H9 (cell line): ENCODE data around the gene CTNND1. TPM values are rescaled to one million over a fixed set of nuclear protein-coding genes. Genes with fewer than 3 reads are reported as not detected.
A peak's percentile ranks its signal among the peaks of the same experiment; 100 is the strongest.

ENCODE experiments used
- DNase-seq: peaks from one replicate; pipeline ENCODE4 v3.0.0-alpha.2; 2017
- H2AFZ ChIP-seq: one replicate; pipeline ENCODE4 v1.6.1; 2013; ENCODE audit warnings: mild to moderate bottlenecking, low read length, control low read depth, moderate library complexity
- H2AK5ac ChIP-seq: 2 replicates; pipeline ENCODE4 v1.6.1; 2013; ENCODE audit warnings: low read length, control low read depth, mixed read lengths; ENCODE audit not compliant: insufficient read length
- H2BK120ac ChIP-seq: one replicate; pipeline ENCODE4 v1.6.1; 2013; ENCODE audit warnings: low read depth, mild to moderate bottlenecking, low read length, control low read depth, inconsistent platforms; ENCODE audit not compliant: poor library complexity, severe bottlenecking
- H2BK12ac ChIP-seq: 2 replicates; pipeline ENCODE4 v1.6.1; 2013; ENCODE audit warnings: low read length, control low read depth, mixed read lengths, low read depth; ENCODE audit not compliant: insufficient read length
- H2BK15ac ChIP-seq: 2 replicates; pipeline ENCODE4 v1.6.1; 2013; ENCODE audit warnings: low read depth, low read length, control low read depth
- H2BK20ac ChIP-seq: one replicate; pipeline ENCODE4 v1.6.1; 2013; ENCODE audit warnings: low read depth, mild to moderate bottlenecking, low read length, control low read depth, inconsistent platforms; ENCODE audit not compliant: poor library complexity, severe bottlenecking
- H2BK5ac ChIP-seq: 2 replicates; pipeline ENCODE4 v1.6.1; 2013; ENCODE audit warnings: low read length, control low read depth, mixed read lengths; ENCODE audit not compliant: insufficient read length
- H3K14ac ChIP-seq: 2 replicates; pipeline ENCODE4 v1.6.1; 2013; ENCODE audit warnings: low read length, control low read depth; ENCODE audit not compliant: insufficient read depth
- H3K18ac ChIP-seq: 2 replicates; pipeline ENCODE4 v1.6.1; 2013; ENCODE audit warnings: low read depth, mild to moderate bottlenecking, mixed read lengths, low read length, control low read depth; ENCODE audit not compliant: insufficient read length
- H3K23ac ChIP-seq: 2 replicates; pipeline ENCODE4 v1.6.1; 2013; ENCODE audit warnings: low read length, control low read depth, mixed read lengths, low read depth; ENCODE audit not compliant: insufficient read length
- H3K23me2 ChIP-seq: 2 replicates; pipeline ENCODE4 v1.6.1; 2013; ENCODE audit warnings: low read depth, mild to moderate bottlenecking, mixed read lengths, low read length, control low read depth; ENCODE audit not compliant: insufficient read length, poor library complexity, severe bottlenecking
- H3K27ac ChIP-seq: 2 replicates; pipeline ENCODE4 v1.5.1; 2013; ENCODE audit warnings: low read length, control low read depth, mixed read lengths, low read depth; ENCODE audit not compliant: insufficient read length
- H3K27me3 ChIP-seq: 2 replicates; pipeline ENCODE4 v1.6.1; 2013; ENCODE audit warnings: low read length, control low read depth, inconsistent platforms; ENCODE audit not compliant: insufficient read depth
- H3K4ac ChIP-seq: 2 replicates; pipeline ENCODE4 v1.6.1; 2013; ENCODE audit warnings: low read depth, mild to moderate bottlenecking, control low read depth, inconsistent platforms, low read length, moderate library complexity
- H3K4me1 ChIP-seq: 2 replicates; pipeline ENCODE4 v1.6.1; 2013; ENCODE audit warnings: low read length, control low read depth, inconsistent platforms; ENCODE audit not compliant: insufficient read depth
- H3K4me2 ChIP-seq: 2 replicates; pipeline ENCODE4 v1.6.1; 2013; ENCODE audit warnings: low read length, control low read depth, mixed read lengths; ENCODE audit not compliant: insufficient read length, insufficient read depth
- H3K56ac ChIP-seq: 2 replicates; pipeline ENCODE4 v1.6.1; 2013; ENCODE audit warnings: low read depth, mild to moderate bottlenecking, mixed read lengths, low read length, control low read depth; ENCODE audit not compliant: insufficient read length
- H3K79me1 ChIP-seq: 2 replicates; pipeline ENCODE4 v1.6.1; 2013; ENCODE audit warnings: low read depth, mild to moderate bottlenecking, moderate library complexity, low read length, control low read depth, inconsistent platforms; ENCODE audit not compliant: insufficient read depth, poor library complexity, severe bottlenecking
- H3K79me2 ChIP-seq: 2 replicates; pipeline ENCODE4 v1.6.1; 2013; ENCODE audit warnings: low read length, control low read depth, inconsistent platforms; ENCODE audit not compliant: insufficient read depth
- H3K9ac ChIP-seq: 2 replicates; pipeline ENCODE4 v1.6.1; 2013; ENCODE audit warnings: low read length, control low read depth, mixed read lengths; ENCODE audit not compliant: insufficient read length; ENCODE audit errors: extremely low read depth
- H3K9me3 ChIP-seq: one replicate; pipeline ENCODE4 v1.6.1; 2013; ENCODE audit warnings: low read depth, low read length, inconsistent platforms; ENCODE audit not compliant: control insufficient read depth
- H3T11ph ChIP-seq: one replicate; pipeline ENCODE4 v1.6.1; 2013; ENCODE audit warnings: mild to moderate bottlenecking, low read length, control low read depth, inconsistent platforms
- H4K20me1 ChIP-seq: one replicate; pipeline ENCODE4 v1.6.1; 2013; ENCODE audit not compliant: control insufficient read depth, insufficient read length, insufficient read depth
- H4K5ac ChIP-seq: 2 replicates; pipeline ENCODE4 v1.6.1; 2013; ENCODE audit warnings: low read depth, mild to moderate bottlenecking, mixed read lengths, low read length, control low read depth; ENCODE audit not compliant: insufficient read length
- H4K8ac ChIP-seq: replicated peaks from 2 replicates; pipeline ENCODE4 v1.6.1; 2013; ENCODE audit warnings: low read length, control low read depth, mixed read lengths, low read depth; ENCODE audit not compliant: insufficient read length
- H4K91ac ChIP-seq: 2 replicates; pipeline ENCODE4 v1.6.1; 2013; ENCODE audit warnings: low read depth, mild to moderate bottlenecking, moderate library complexity, mixed read lengths, low read length, control low read depth; ENCODE audit not compliant: insufficient read length
- H3K27ac Mint-ChIP-seq, 3 experiments: 2 replicates in 2 of 3; 3 replicates in 1 of 3; pipeline ENCODE4 v1.8.0; 2020 to 2021; ENCODE audit warnings: mixed read lengths in 3 of 3, mild to moderate bottlenecking in 1 of 3, moderate library complexity in 1 of 3
- H3K27me3 Mint-ChIP-seq: 2 replicates; pipeline ENCODE4 v1.8.0; 2021; ENCODE audit warnings: low read depth, mild to moderate bottlenecking, moderate library complexity, mixed read lengths
- H3K36me3 Mint-ChIP-seq, 3 experiments: 2 replicates in 2 of 3; 3 replicates in 1 of 3; pipeline ENCODE4 v1.8.0; 2020 to 2021; ENCODE audit warnings: low read depth in 3 of 3, mixed read lengths in 3 of 3; ENCODE audit not compliant: insufficient read depth in 1 of 3
- H3K4me1 Mint-ChIP-seq, 2 experiments: 2 replicates each; pipeline ENCODE4 v1.8.0; 2020; ENCODE audit warnings: mixed read lengths in 2 of 2
- H3K4me3 Mint-ChIP-seq, 2 experiments: 2 replicates in 1 of 2; 3 replicates in 1 of 2; pipeline ENCODE4 v1.8.0; 2020 to 2021; ENCODE audit warnings: mild to moderate bottlenecking in 2 of 2, mixed read lengths in 2 of 2, moderate library complexity in 1 of 2
- H3K9me3 Mint-ChIP-seq, 2 experiments: 2 replicates in 1 of 2; 3 replicates in 1 of 2; pipeline ENCODE4 v1.8.0; 2020; ENCODE audit warnings: mild to moderate bottlenecking in 2 of 2, mixed read lengths in 2 of 2, moderate library complexity in 1 of 2
- CTCF ChIP-seq: fragments of 200-600 bp; sonication (generic); conservative IDR thresholded peaks from 3 replicates; pipeline ENCODE4 v1.8.0; 2021; ENCODE audit warnings: antibody characterized with exemption, mild to moderate bottlenecking
- WGBS: extraction: QIAGEN DNeasy Blood & Tissue Kit; methylation state at CpG from one replicate; pipeline ENCODE4 v1.1.7; 2013; ENCODE audit warnings: missing lambda C conversion rate, low lambda C conversion rate, mixed read lengths; ENCODE audit not compliant: insufficient read length; ENCODE audit errors: extremely low coverage; 5-methylcytosine and 5-hydroxymethylcytosine counted together
- total RNA-seq: library from RNA; stranded (reverse); gene quantifications from 2 replicates; pipeline ENCODE4 v1.2.1, GENCODE V29; 2021

The CTNND1 gene
- total RNA-seq, 1 experiment from 2014 or later, result 164 TPM

GRCh38 chr11:57752954-57753353, 8.6 kb upstream of the CTNND1 start:
- no peak overlapping the region for H2AK5ac ChIP-seq
- no peak overlapping the region for H4K91ac ChIP-seq
- no peak overlapping the region for H3K9ac ChIP-seq
- no peaks in the 10 kb centered on the region for H4K20me1 ChIP-seq
- no CpG with 5 or more reads among the region's 30 CpGs for WGBS
- no peaks in the 10 kb centered on the region for H3K79me2 ChIP-seq
- no peak overlapping the region for H2BK20ac ChIP-seq
- no peak overlapping the region for H4K5ac ChIP-seq
- H3T11ph ChIP-seq, result no peak overlapping the region
- H3K27ac Mint-ChIP-seq, result peak overlapping the region in 1 of 3 experiments; percentile 73; a peak in 1 of 7 replicates
- H3K9me3 Mint-ChIP-seq, result no peaks in the 10 kb centered on the region
- peak; percentile 52 for DNase-seq
- H3K27ac ChIP-seq, result no peak overlapping the region
- H2AFZ ChIP-seq, result no peak overlapping the region
- no peak for TF ChIP-seq CTCF
- H3K27me3 ChIP-seq, result no peaks in the 10 kb centered on the region
- no peak overlapping the region for H2BK5ac ChIP-seq
- H3K14ac ChIP-seq, result no peak overlapping the region
- peaks cover 5 to 7% of the 10 kb centered on the region in 2 experiments; a peak in 3 of 4 replicates for H3K4me1 Mint-ChIP-seq
- H2BK15ac ChIP-seq, result no peak overlapping the region
- no peaks in the 10 kb centered on the region; the same call in 1 of the 2 replicates for H3K27me3 Mint-ChIP-seq
- no peaks in the 10 kb centered on the region for H3K9me3 ChIP-seq
- no peaks in the 10 kb centered on the region for H3K79me1 ChIP-seq
- H3K18ac ChIP-seq, result no peak overlapping the region
- H3K4ac ChIP-seq, result no peak overlapping the region
- no peaks in the 10 kb centered on the region; the same call in 1 of the 2 replicates for H3K4me1 ChIP-seq
- no peak overlapping the region for H3K23ac ChIP-seq
- no peak overlapping the region for H3K4me2 ChIP-seq
- H2BK12ac ChIP-seq, result no peak overlapping the region
- no peaks in the 10 kb centered on the region for H3K23me2 ChIP-seq
- no peak overlapping the region for H2BK120ac ChIP-seq
- H3K4me3 Mint-ChIP-seq, result no peak overlapping the region
- no peak overlapping the region for H3K56ac ChIP-seq
- H4K8ac ChIP-seq, result no peak overlapping the region
- H3K36me3 Mint-ChIP-seq, result no peaks in the 10 kb centered on the region
